Astrocyte of the cerebellum (primary cell): ENCODE measurements around the gene SPX.

Experiments
- DNase-seq: peaks from one replicate; pipeline ENCODE4 v3.0.0-alpha.2; 2011; ENCODE audit warnings: low read depth
- H3K4me3 ChIP-seq: 2 replicates; pipeline ENCODE4 v1.5.1; 2011; ENCODE audit warnings: mild to moderate bottlenecking, low read depth, low read length, moderate library complexity
- in situ Hi-C: cut with HindIII; loops from 2 replicates; pipeline ENCODE4 v1.10.0; 2017; ENCODE audit warnings: low sequenced_read_pairs
- TF ChIP-seq, protein P1 (sequence below): IDR thresholded peaks from 2 replicates; pipeline ENCODE4 v1.5.1; 2012; ENCODE audit warnings: low read length, low read depth, moderate library complexity, mild to moderate bottlenecking; ENCODE audit errors: missing control alignments

The SPX gene

DNA sequence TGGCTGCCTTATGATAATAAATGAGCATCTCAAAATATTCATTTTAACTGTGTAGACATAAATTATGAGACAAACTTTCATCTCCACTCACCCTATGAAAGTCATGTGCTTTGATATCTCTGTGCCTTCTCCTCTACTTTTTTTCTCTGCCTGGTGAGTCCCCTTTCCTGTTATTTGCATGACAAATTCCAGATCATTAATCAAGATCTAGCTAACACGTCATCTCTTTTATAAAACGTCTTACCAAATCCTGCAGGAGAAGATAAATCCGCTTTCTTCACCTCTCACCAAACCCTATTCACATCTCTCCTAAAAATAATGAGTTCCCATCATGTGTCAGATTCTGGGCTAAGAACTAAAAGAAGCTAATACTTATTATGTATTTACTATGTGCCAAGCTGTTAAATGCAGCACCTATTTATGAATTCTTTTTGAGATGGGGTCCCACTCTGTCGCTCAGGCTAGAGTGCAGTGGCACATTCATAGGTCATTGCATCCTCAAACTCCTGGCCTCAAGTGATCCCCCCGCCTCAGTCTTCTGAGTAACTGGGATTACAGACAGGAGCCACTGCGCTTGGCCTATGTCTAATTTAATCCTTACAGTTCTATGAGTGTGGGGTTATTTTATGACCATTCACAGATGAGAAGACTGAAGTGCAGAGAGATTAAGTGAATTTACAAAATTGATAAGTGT lies 26.7 kb downstream of the SPX start:
- DNase-seq = no peak
- no peak overlapping the region for H3K4me3 ChIP-seq
- TF ChIP-seq, protein P1, sequence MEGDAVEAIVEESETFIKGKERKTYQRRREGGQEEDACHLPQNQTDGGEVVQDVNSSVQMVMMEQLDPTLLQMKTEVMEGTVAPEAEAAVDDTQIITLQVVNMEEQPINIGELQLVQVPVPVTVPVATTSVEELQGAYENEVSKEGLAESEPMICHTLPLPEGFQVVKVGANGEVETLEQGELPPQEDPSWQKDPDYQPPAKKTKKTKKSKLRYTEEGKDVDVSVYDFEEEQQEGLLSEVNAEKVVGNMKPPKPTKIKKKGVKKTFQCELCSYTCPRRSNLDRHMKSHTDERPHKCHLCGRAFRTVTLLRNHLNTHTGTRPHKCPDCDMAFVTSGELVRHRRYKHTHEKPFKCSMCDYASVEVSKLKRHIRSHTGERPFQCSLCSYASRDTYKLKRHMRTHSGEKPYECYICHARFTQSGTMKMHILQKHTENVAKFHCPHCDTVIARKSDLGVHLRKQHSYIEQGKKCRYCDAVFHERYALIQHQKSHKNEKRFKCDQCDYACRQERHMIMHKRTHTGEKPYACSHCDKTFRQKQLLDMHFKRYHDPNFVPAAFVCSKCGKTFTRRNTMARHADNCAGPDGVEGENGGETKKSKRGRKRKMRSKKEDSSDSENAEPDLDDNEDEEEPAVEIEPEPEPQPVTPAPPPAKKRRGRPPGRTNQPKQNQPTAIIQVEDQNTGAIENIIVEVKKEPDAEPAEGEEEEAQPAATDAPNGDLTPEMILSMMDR = no peak
- in situ Hi-C loops = no loop called here

DNA sequence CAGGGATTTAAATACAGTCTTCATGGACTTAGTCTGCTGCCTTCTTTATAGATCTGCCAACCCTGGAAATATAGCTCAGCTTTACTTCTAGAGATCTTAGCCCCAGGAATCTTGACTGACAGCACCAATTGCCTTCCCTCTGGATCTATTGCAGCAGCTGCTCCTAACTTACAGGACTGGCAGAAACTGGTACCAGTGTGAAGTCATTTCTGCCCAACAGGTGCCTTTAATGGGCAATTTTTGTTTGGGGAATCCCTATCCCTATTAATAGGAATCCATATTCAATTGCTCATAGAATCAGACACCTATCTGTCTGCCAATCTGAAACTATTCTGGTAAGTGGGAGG lies 27.2 kb downstream of the SPX start:
- in situ Hi-C loops = no loop called here
- no peak for DNase-seq
- no peak overlapping the region for H3K4me3 ChIP-seq
- TF ChIP-seq, protein P1 = no peak

DNA sequence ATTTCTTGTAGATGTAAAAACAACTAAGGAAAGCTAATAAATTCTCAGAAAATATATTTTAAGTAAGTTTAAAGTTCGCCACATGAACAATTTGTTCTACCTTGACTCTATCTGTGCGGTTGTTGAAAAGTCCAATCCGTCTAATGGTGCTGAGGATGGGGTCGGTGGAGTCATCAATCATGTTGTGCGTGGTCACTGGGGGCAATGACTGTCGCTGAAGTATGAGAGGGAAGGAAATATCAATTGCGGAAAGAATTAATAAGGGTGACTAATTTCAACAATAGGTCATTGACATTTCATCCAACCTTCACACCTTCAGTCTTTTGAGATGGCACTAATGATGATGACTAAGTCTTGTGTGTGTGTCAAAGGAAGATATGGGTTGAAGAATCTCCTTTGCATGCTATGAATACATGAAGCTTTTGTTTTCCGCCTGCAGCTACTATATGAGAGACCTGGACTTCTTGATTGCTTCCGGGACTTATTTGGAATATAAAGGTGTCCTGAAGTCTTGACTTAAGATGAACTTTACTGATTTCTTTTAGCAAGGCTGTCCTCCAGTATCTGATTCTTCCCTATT lies 32.1 kb downstream of the SPX start:
- no peak for DNase-seq
- H3K4me3 ChIP-seq = no peak overlapping the region
- in situ Hi-C loops = no loop called here
- TF ChIP-seq, protein P1 = no peak

DNA sequence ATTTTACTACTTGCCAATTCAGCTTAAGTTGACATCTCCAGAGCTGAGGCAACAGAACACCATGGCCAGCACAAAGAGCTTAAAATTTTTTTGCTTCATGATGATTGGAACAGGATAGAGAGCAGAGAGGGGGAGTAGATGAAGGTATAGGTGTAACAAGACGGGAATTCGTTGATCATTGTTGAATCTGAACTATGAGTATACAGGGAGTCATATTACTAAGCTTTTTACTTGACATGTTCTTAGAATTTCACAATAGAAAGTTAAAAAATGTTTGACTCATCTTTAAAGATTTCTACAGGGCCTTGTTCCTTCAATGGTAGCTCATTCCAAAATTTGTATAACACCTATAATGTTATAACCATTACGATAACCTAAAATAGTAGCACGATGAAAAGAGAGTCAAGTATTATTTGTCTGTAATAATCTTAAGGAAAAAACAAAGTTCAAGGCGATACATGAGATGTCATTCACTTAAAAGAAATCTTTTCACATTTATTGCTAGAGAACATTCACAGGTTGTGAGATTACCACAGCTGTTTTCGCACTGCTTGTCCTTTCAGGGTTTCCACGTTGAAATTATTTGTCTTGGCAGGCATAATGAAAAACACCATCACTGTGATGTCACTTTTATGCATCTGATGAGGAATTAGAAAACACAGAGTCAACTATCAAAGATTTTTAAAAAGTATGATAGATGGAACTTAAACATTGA lies 33.9 kb downstream of the SPX start:
- no peak overlapping the region for H3K4me3 ChIP-seq
- TF ChIP-seq, protein P1 = no peak
- DNase-seq = no peak
- in situ Hi-C loops = no loop called here

DNA sequence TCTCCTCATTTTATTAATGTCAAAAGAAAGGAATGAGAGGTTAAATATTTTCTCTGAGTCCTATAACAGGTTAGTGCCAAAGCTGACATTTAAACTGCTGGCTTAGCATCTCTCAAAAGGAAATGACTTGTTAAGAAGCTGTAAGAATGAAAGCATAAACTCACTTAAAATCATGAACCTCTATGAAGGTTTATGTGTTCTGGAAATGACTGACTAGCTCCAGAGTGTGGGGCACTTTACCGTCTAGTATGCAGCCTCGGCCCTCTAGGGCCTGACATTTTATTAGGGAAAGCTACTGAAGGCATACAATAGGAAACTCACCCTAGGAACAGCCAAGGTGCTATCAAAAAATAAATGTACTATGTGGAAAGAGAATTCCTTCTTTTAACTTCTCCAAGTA lies 35.1 kb downstream of the SPX start:
- in situ Hi-C loops = no loop called here
- no peak overlapping the region for H3K4me3 ChIP-seq
- TF ChIP-seq, protein P1 = no peak
- DNase-seq = no peak

DNA sequence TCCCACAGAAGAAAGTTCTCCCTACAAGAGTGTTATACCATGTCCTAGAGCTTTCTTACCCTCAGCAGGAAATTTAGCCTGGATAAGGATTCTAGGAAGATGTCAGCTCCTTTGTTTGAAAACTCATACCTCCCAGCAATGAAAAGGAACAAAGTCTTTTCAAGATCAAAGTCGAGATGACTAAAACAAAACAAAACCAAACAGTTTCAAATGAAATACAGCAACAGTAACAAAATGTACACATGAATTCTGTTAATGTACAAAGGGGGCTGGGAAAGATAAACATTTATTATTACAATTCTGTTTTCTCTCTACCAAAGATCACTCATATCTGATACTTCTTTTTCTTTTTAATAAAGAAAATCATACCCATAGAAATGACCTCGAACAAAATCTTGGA lies 36.8 kb downstream of the SPX start:
- no peak overlapping the region for H3K4me3 ChIP-seq
- DNase-seq = no peak
- in situ Hi-C loops = no loop called here
- TF ChIP-seq, protein P1 = no peak
